ENCODE measurements around the gene CPPED1.

- no peak for TF ChIP-seq EZH2 (IDR thresholded peaks at IDR 0.05; ENCODE audit: low read length, missing control alignments)
- no peak for TF ChIP-seq CTCF (conservative IDR thresholded peaks at IDR 0.05 in 1 of 2, IDR thresholded peaks at IDR 0.05 in 1 of 2; ENCODE audit: low read depth in 1 of 2, low read length in 2 of 2)
These were observed 41.6 kb upstream of the CPPED1 start for GRCh38 chr16:12845282-12845681.

Measured in fibroblast of lung (primary cell).